WTC11 (cell line): Measurements from ENCODE around the gene MRLN. TPM values are rescaled to one million over a fixed set of nuclear protein-coding genes. Genes with fewer than 3 reads are reported as not detected.
A peak's percentile ranks its signal among the peaks of the same experiment; 100 is the strongest.
"Not testable (repeated sequence)": the region's sequence is repeated elsewhere in the genome, so short reads cannot be mapped to it uniquely, and the experiment has no call there.

Experiments used
- ATAC-seq: fragments of 200-7000 bp; cut with Tn5 transposase; 2 replicates; pipeline ENCODE4 v1.10.0; 2021; ENCODE audit warnings: mild to moderate bottlenecking, moderate library complexity
- CTCF ChIA-PET: fragments of 300-600 bp; sonication (Branson Sonifier 250); formaldehyde crosslinking; loops from one replicate; lab custom pipeline; 2021; ENCODE audit warnings: antibody characterized with exemption; lab: Charles Lee
- POLR2A ChIA-PET: fragments of 350-600 bp; sonication (Branson Sonifier 250); formaldehyde crosslinking; loops from one replicate; lab custom pipeline; 2021; ENCODE audit warnings: antibody characterized with exemption; lab: Charles Lee
- DNase-seq: peaks from one replicate; pipeline ENCODE4 v3.0.0; 2021; ENCODE audit warnings: low spot score
- H3K27ac Mint-ChIP-seq: 2 replicates; pipeline ENCODE4 v1.8.0; 2021; ENCODE audit warnings: mixed read lengths
- H3K27me3 Mint-ChIP-seq: 2 replicates; pipeline ENCODE4 v1.8.0; 2021; ENCODE audit warnings: low read depth, mild to moderate bottlenecking, moderate library complexity, mixed read lengths
- H3K36me3 Mint-ChIP-seq: 2 replicates; pipeline ENCODE4 v1.8.0; 2021; ENCODE audit warnings: mixed read lengths
- H3K4me1 Mint-ChIP-seq: 2 replicates; pipeline ENCODE4 v1.8.0; 2022; ENCODE audit warnings: mixed read lengths
- H3K4me3 Mint-ChIP-seq: 2 replicates; pipeline ENCODE4 v1.8.0; 2021; ENCODE audit warnings: mild to moderate bottlenecking, moderate library complexity, mixed read lengths
- H3K9me3 Mint-ChIP-seq: 2 replicates; pipeline ENCODE4 v1.8.0; 2021; ENCODE audit warnings: mixed read lengths
- ERG ChIP-seq: fragments of 250-450 bp; sonication (Bioruptor Pico); IDR thresholded peaks from 2 replicates; pipeline ENCODE4 v1.8.0; 2021; ENCODE audit warnings: mild to moderate bottlenecking
- ETV6 ChIP-seq: sonication (generic); formaldehyde crosslinking; IDR thresholded peaks from 2 replicates; pipeline ENCODE4 v1.8.1; 2022; ENCODE audit warnings: mild to moderate bottlenecking, missing genetic modification reagents
- FOXJ3 ChIP-seq: sonication (generic); formaldehyde crosslinking; IDR thresholded peaks from 2 replicates; pipeline ENCODE4 v1.9.0; 2021; ENCODE audit warnings: missing genetic modification reagents, mild to moderate bottlenecking, borderline replicate concordance
- FOXP1 ChIP-seq: sonication (generic); formaldehyde crosslinking; IDR thresholded peaks from 2 replicates; pipeline ENCODE4 v1.8.0; 2022; ENCODE audit warnings: missing genetic modification reagents, mild to moderate bottlenecking, moderate library complexity, borderline replicate concordance
- FOXP4 ChIP-seq: sonication (generic); formaldehyde crosslinking; IDR thresholded peaks from 2 replicates; pipeline ENCODE4 v1.8.0; 2022; ENCODE audit warnings: mild to moderate bottlenecking, missing genetic modification reagents
- GRHL2 ChIP-seq: fragments of 250-450 bp; sonication (Bioruptor Pico); IDR thresholded peaks from 2 replicates; pipeline ENCODE4 v1.8.0; 2022; ENCODE audit warnings: mild to moderate bottlenecking, moderate library complexity; ENCODE audit not compliant: insufficient replicate concordance, severe bottlenecking
- JUN ChIP-seq: sonication (generic); formaldehyde crosslinking; IDR thresholded peaks from 2 replicates; pipeline ENCODE4 v1.8.0; 2023; ENCODE audit warnings: mild to moderate bottlenecking, missing genetic modification reagents
- KAT7 ChIP-seq: sonication (generic); formaldehyde crosslinking; IDR thresholded peaks from 2 replicates; pipeline ENCODE4 v1.8.1; 2023; ENCODE audit warnings: missing genetic modification reagents, mild to moderate bottlenecking, borderline replicate concordance
- NR3C1 ChIP-seq: sonication (generic); formaldehyde crosslinking; conservative IDR thresholded peaks from 2 replicates; pipeline ENCODE4 v1.8.1; 2023; ENCODE audit warnings: low read depth, mild to moderate bottlenecking, missing genetic modification reagents
- PREB ChIP-seq: sonication (generic); formaldehyde crosslinking; IDR thresholded peaks from 2 replicates; pipeline ENCODE4 v1.8.1; 2022; ENCODE audit warnings: mild to moderate bottlenecking, missing genetic modification reagents, moderate library complexity, borderline replicate concordance
- ZNF219 ChIP-seq: sonication (generic); formaldehyde crosslinking; IDR thresholded peaks from 2 replicates; pipeline ENCODE4 v1.8.0; 2023; ENCODE audit warnings: missing genetic modification reagents, mild to moderate bottlenecking, borderline replicate concordance
- ZNF263 ChIP-seq: sonication (generic); formaldehyde crosslinking; IDR thresholded peaks from 2 replicates; pipeline ENCODE4 v1.8.1; 2022; ENCODE audit warnings: low read depth, mild to moderate bottlenecking, moderate library complexity, missing genetic modification reagents
- ZNF281 ChIP-seq: sonication (generic); formaldehyde crosslinking; IDR thresholded peaks from 2 replicates; pipeline ENCODE4 v1.8.0; 2023; ENCODE audit warnings: mild to moderate bottlenecking, missing genetic modification reagents
- ZNF671 ChIP-seq: fragments of 250-450 bp; sonication (Bioruptor Pico); IDR thresholded peaks from 2 replicates; pipeline ENCODE4 v1.8.0; 2021; ENCODE audit warnings: mild to moderate bottlenecking
- ZSCAN18 ChIP-seq: fragments of 250-450 bp; sonication (Bioruptor Pico); IDR thresholded peaks from 2 replicates; pipeline ENCODE4 v2.1.2; 2022; ENCODE audit warnings: mild to moderate bottlenecking, moderate library complexity
- total RNA-seq: library from RNA; stranded (reverse); gene quantifications from 3 replicates; pipeline ENCODE4 v1.2.3, GENCODE V29; 2021
- TF ChIP-seq, protein P1 (sequence below): sonication (generic); formaldehyde crosslinking; conservative IDR thresholded peaks from 2 replicates; pipeline ENCODE4 v1.8.1; 2022; ENCODE audit warnings: mild to moderate bottlenecking, missing genetic modification reagents
- TF ChIP-seq, protein P2 (sequence below): fragments of 250-450 bp; sonication (Bioruptor Pico); IDR thresholded peaks from 2 replicates; pipeline ENCODE4 v1.9.0; 2021; ENCODE audit warnings: mild to moderate bottlenecking, borderline replicate concordance

The MRLN gene
- total RNA-seq, 1 experiment from 2014 or later: not detected

DNA sequence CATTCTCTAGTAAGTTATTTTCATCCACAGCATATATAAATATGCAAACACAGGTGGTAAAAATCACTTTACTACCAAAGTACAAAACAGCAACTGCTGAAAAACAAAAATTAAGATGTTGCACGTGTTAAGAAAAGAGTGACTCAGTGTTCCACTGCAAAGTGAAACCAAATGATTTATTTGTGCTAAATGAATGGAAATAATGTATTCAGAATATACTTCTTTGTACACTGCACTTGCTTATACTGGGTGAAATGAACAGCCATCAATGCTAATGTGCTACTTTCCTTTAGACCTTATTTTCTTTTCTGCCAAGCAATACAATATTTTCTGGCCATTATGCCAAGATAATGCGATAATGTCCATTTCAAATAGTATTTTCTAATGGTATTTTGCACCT is 38.3 kb upstream of the MRLN start:
- DNase-seq: no peak
- peaks cover 56% of the 10 kb centered on the region for H3K36me3 Mint-ChIP-seq
- H3K27ac Mint-ChIP-seq: no peak overlapping the region
- no peak for TF ChIP-seq FOXP1 (CRISPR knock-in tag)
- TF ChIP-seq NR3C1 (CRISPR knock-in tag): no peak
- no peak for TF ChIP-seq PREB (CRISPR knock-in tag)
- TF ChIP-seq ZSCAN18: no peak
- TF ChIP-seq JUN (CRISPR knock-in tag): no peak
- no peak for TF ChIP-seq KAT7 (CRISPR knock-in tag)
- TF ChIP-seq, protein P1, sequence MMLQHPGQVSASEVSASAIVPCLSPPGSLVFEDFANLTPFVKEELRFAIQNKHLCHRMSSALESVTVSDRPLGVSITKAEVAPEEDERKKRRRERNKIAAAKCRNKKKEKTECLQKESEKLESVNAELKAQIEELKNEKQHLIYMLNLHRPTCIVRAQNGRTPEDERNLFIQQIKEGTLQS (CRISPR knock-in tag): no peak
- TF ChIP-seq GRHL2: no peak
- no peak for TF ChIP-seq ZNF281 (CRISPR knock-in tag)
- no peak for TF ChIP-seq FOXJ3
- TF ChIP-seq ZNF219: no peak
- no peak for TF ChIP-seq ETV6
- no peak for TF ChIP-seq ZNF671 (CRISPR knock-in tag)
- TF ChIP-seq, protein P2, sequence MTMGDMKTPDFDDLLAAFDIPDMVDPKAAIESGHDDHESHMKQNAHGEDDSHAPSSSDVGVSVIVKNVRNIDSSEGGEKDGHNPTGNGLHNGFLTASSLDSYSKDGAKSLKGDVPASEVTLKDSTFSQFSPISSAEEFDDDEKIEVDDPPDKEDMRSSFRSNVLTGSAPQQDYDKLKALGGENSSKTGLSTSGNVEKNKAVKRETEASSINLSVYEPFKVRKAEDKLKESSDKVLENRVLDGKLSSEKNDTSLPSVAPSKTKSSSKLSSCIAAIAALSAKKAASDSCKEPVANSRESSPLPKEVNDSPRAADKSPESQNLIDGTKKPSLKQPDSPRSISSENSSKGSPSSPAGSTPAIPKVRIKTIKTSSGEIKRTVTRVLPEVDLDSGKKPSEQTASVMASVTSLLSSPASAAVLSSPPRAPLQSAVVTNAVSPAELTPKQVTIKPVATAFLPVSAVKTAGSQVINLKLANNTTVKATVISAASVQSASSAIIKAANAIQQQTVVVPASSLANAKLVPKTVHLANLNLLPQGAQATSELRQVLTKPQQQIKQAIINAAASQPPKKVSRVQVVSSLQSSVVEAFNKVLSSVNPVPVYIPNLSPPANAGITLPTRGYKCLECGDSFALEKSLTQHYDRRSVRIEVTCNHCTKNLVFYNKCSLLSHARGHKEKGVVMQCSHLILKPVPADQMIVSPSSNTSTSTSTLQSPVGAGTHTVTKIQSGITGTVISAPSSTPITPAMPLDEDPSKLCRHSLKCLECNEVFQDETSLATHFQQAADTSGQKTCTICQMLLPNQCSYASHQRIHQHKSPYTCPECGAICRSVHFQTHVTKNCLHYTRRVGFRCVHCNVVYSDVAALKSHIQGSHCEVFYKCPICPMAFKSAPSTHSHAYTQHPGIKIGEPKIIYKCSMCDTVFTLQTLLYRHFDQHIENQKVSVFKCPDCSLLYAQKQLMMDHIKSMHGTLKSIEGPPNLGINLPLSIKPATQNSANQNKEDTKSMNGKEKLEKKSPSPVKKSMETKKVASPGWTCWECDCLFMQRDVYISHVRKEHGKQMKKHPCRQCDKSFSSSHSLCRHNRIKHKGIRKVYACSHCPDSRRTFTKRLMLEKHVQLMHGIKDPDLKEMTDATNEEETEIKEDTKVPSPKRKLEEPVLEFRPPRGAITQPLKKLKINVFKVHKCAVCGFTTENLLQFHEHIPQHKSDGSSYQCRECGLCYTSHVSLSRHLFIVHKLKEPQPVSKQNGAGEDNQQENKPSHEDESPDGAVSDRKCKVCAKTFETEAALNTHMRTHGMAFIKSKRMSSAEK: no peak
- TF ChIP-seq ZNF263: no peak
- TF ChIP-seq ERG (CRISPR knock-in tag): no peak
- no peak for TF ChIP-seq FOXP4 (CRISPR knock-in tag)
- TF ChIP-seq, all 79 proteins: peak for 0
- CTCF ChIA-PET: no interaction called here
- H3K4me3 Mint-ChIP-seq: no peak overlapping the region
- H3K9me3 Mint-ChIP-seq: no peaks in the 10 kb centered on the region
- peaks cover 4% of the 10 kb centered on the region; the same call in 1 of the 2 replicates for H3K4me1 Mint-ChIP-seq
- no peak for ATAC-seq
- no peaks in the 10 kb centered on the region for H3K27me3 Mint-ChIP-seq
- POLR2A ChIA-PET: no interaction called here

DNA sequence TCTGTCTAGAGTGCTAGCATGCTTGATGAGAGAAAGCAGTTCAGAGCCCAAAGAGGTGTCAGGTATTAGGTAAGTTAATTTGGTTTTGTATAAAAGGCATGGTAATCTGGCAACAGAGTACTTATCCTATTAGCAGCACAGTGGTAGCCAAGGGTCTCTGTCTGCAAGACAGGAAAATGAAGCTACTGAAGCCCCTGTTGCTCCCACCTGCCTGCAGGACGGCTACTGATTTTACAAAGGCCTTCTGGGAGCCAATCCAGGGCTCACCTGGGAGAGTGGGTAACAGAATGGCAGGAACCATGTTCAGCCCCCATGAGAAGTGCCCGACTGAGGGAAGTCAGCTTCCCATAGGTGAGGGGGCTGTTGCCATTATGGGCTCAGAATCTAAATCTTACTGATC is 36.8 kb upstream of the MRLN start:
- H3K4me3 Mint-ChIP-seq, H3K27me3 Mint-ChIP-seq: not testable (repeated sequence)

DNA sequence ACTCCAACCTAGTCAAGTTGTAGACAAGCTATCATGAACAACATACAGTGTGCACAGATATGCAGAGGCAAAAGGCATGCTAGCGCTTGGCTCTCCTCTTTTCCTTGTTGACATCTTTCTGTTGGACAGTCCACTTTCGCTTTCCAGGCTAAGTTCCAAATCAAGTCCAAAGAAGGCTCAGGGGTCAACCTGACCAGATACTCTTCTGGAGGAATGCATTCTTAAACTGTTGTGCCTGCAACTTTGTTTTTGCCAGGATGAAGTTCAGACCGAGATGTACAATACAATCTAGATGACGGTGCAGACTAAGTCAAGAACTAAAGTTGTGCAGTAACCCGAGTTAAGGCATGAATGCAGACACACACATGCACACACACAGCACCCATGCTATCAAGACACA is 35.7 kb upstream of the MRLN start:
- CTCF ChIA-PET, ATAC-seq, H3K4me1 Mint-ChIP-seq, H3K4me3 Mint-ChIP-seq, POLR2A ChIA-PET, H3K27ac Mint-ChIP-seq, H3K9me3 Mint-ChIP-seq, DNase-seq, H3K27me3 Mint-ChIP-seq: not testable (repeated sequence)
- peaks cover 39% of the 10 kb centered on the region for H3K36me3 Mint-ChIP-seq

More for the DNA sequence above, 36.8 kb upstream of the MRLN start:
- not testable (repeated sequence) for H3K27ac Mint-ChIP-seq, H3K4me1 Mint-ChIP-seq, DNase-seq, H3K9me3 Mint-ChIP-seq
- peaks cover 46% of the 10 kb centered on the region for H3K36me3 Mint-ChIP-seq
- POLR2A ChIA-PET: interaction anchor here (0.6 kb wide), 1 partner anchor 55 kb away, joined by 3 read pairs; no protein-coding TSS in a partner anchor
- ATAC-seq: peak; percentile 66
- CTCF ChIA-PET: interaction anchor here (0.6 kb wide), 1 partner anchor 55 kb away, joined by 4 read pairs; no protein-coding TSS in a partner anchor
